ENCODE data around the gene MEIS2.

Gene MEIS2

GRCh38 chr15:37077623-37078351 is 22.6 kb downstream of the MEIS2 start:
- no peak for DNase-seq (ENCODE audit: low read depth)

- DNase-seq (ENCODE audit: low read depth), result no peak
These were observed 23.8 kb downstream of the MEIS2 start for GRCh38 chr15:37076543-37076942.

- no peak for DNase-seq (ENCODE audit: low read depth)
These were observed 24.6 kb downstream of the MEIS2 start for GRCh38 chr15:37075777-37076176.

- no peak for DNase-seq (ENCODE audit: low read depth)
These were observed 28.2 kb downstream of the MEIS2 start for GRCh38 chr15:37072181-37072580.

- no peak for DNase-seq (ENCODE audit: low read depth)
These were observed 29.2 kb downstream of the MEIS2 start for GRCh38 chr15:37071134-37071533.

GRCh38 chr15:37070686-37071085 is 29.7 kb downstream of the MEIS2 start:
- DNase-seq (ENCODE audit: low read depth), result no peak

- no peak for DNase-seq (ENCODE audit: low read depth)
These were observed 38.4 kb downstream of the MEIS2 start for GRCh38 chr15:37061996-37062395.

- peak; percentile 62 for DNase-seq (ENCODE audit: low read depth)
These were observed 41.3 kb downstream of the MEIS2 start for GRCh38 chr15:37059086-37059485.

- no peak for DNase-seq (ENCODE audit: low read depth)
These were observed 41.9 kb downstream of the MEIS2 start for GRCh38 chr15:37058316-37058985.

- no peak for DNase-seq (ENCODE audit: low read depth)
These were observed 42.5 kb downstream of the MEIS2 start for GRCh38 chr15:37057831-37058230.

GRCh38 chr15:37057256-37057655 is 43.1 kb downstream of the MEIS2 start:
- no peak for DNase-seq (ENCODE audit: low read depth)

GRCh38 chr15:37056177-37057121 is 43.9 kb downstream of the MEIS2 start:
- no peak for DNase-seq (ENCODE audit: low read depth)

GRCh38 chr15:37055481-37055880 is 44.9 kb downstream of the MEIS2 start:
- no peak for DNase-seq (ENCODE audit: low read depth)

- DNase-seq (ENCODE audit: low read depth), result no peak
These were observed 46.0 kb downstream of the MEIS2 start for GRCh38 chr15:37054336-37054735.

GRCh38 chr15:37053166-37053565 is 47.2 kb downstream of the MEIS2 start:
- no peak for DNase-seq (ENCODE audit: low read depth)

GRCh38 chr15:37050345-37050744 is 50.0 kb downstream of the MEIS2 start:
- DNase-seq (ENCODE audit: low read depth), result no peak

GRCh38 chr15:37046876-37047614 is 53.3 kb downstream of the MEIS2 start:
- no peak for DNase-seq (ENCODE audit: low read depth)

GRCh38 chr15:37045859-37046740 is 54.2 kb downstream of the MEIS2 start:
- DNase-seq (ENCODE audit: low read depth), result no peak

GRCh38 chr15:37044915-37045648 is 55.3 kb downstream of the MEIS2 start:
- DNase-seq (ENCODE audit: low read depth), result no peak

- DNase-seq (ENCODE audit: low read depth), result no peak
These were observed 58.5 kb downstream of the MEIS2 start for GRCh38 chr15:37041836-37042235.
